Measurements from ENCODE around the gene MYO5C. TPM values are rescaled to one million over a fixed set of nuclear protein-coding genes. Genes with fewer than 3 reads are reported as not detected.
"Not testable (repeated sequence)": the region's sequence is repeated elsewhere in the genome, so short reads cannot be mapped to it uniquely, and the experiment has no call there.

Gene MYO5C
- total RNA-seq, 1 donor from 2014 or later = 74.7 TPM

DNA sequence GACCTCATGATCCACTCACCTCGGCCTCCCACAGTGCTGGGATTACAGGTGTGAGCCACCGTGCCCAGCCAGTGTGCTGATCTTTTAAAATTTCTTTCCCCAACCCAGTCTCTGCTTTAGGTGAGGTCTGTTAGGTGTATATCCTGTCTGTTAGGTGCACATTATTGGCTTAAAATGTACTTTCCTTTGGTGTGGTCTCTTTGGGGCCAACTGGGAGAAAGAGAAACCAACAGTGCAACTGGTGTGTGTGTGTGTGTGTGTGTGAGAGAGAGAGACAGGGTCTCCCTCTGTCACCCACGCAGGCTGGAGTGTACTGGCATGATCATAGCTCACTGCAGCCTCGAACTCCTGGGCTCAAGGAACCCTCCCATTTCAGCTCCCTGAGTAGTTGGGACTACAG lies 54.1 kb downstream of the MYO5C start:
- DNase-seq (no peak), ATAC-seq (no peak)
- Histone ChIP-seq H3K36me3 (peaks cover 37% of the 10 kb centered on the region), H3K9me3 (no peaks in the 10 kb centered on the region), H3K4me3 (no peak overlapping the region), H3K27ac (no peak overlapping the region), H3K27me3 (ENCODE audit: low read depth) (no peaks in the 10 kb centered on the region), H3K4me1 (no peaks in the 10 kb centered on the region)
- intact Hi-C loops (cut with DNase I) = no loop called here
- TF ChIP-seq, protein P1, sequence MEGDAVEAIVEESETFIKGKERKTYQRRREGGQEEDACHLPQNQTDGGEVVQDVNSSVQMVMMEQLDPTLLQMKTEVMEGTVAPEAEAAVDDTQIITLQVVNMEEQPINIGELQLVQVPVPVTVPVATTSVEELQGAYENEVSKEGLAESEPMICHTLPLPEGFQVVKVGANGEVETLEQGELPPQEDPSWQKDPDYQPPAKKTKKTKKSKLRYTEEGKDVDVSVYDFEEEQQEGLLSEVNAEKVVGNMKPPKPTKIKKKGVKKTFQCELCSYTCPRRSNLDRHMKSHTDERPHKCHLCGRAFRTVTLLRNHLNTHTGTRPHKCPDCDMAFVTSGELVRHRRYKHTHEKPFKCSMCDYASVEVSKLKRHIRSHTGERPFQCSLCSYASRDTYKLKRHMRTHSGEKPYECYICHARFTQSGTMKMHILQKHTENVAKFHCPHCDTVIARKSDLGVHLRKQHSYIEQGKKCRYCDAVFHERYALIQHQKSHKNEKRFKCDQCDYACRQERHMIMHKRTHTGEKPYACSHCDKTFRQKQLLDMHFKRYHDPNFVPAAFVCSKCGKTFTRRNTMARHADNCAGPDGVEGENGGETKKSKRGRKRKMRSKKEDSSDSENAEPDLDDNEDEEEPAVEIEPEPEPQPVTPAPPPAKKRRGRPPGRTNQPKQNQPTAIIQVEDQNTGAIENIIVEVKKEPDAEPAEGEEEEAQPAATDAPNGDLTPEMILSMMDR (IDR thresholded peaks at IDR 0.05) = no peak

- Histone ChIP-seq H3K4me3 (no peak overlapping the region), H3K27ac (no peak overlapping the region), H3K36me3 (peaks cover 44% of the 10 kb centered on the region), H3K9me3 (no peaks in the 10 kb centered on the region), H3K27me3 (ENCODE audit: low read depth) (no peaks in the 10 kb centered on the region), H3K4me1 (no peaks in the 10 kb centered on the region)
- TF ChIP-seq, protein P1 (IDR thresholded peaks at IDR 0.05) = no peak
- intact Hi-C loops (cut with DNase I) = no loop called here
- ATAC-seq (no peak), DNase-seq (no peak)
These were observed 55.4 kb downstream of the MYO5C start for GRCh38 chr15:52240166-52240565.

GRCh38 chr15:52238989-52239525 lies 56.5 kb downstream of the MYO5C start:
- H3K27ac ChIP-seq; H3K9me3 ChIP-seq; ATAC-seq; H3K4me3 ChIP-seq; H3K4me1 ChIP-seq; H3K27me3 ChIP-seq (ENCODE audit: low read depth); DNase-seq; intact Hi-C loops (cut with DNase I): not testable (repeated sequence)
- H3K36me3 ChIP-seq = peaks cover 49% of the 10 kb centered on the region

DNA sequence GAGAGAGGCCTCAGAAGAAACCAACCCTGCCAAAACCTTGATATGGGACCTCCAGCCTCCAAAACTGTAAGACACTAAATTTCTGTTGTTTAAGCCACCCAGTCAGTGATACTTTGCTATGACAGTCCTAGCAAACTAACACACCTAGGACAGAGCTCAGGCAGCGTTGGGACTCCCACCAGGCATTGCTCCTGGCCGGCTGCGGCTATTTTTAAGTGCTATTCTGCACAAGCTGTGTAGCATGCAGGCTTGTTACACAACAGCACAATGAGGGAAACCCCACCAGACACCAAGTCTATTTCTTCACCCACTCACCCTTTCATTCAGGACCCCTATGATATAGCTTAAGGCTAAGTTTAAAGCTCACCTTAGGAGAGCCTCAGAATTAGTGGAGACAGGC lies 57.5 kb downstream of the MYO5C start:
- TF ChIP-seq, protein P1 (IDR thresholded peaks at IDR 0.05) = no peak
- peaks cover 47% of the 10 kb centered on the region for H3K36me3 ChIP-seq
- DNase-seq = no peak
- intact Hi-C loops (cut with DNase I) = no loop called here
- no peak overlapping the region for H3K27ac ChIP-seq
- ATAC-seq = no peak
- no peaks in the 10 kb centered on the region for H3K27me3 ChIP-seq (ENCODE audit: low read depth)
- no peak overlapping the region for H3K4me3 ChIP-seq
- H3K4me1 ChIP-seq = no peaks in the 10 kb centered on the region
- H3K9me3 ChIP-seq = no peaks in the 10 kb centered on the region

DNA sequence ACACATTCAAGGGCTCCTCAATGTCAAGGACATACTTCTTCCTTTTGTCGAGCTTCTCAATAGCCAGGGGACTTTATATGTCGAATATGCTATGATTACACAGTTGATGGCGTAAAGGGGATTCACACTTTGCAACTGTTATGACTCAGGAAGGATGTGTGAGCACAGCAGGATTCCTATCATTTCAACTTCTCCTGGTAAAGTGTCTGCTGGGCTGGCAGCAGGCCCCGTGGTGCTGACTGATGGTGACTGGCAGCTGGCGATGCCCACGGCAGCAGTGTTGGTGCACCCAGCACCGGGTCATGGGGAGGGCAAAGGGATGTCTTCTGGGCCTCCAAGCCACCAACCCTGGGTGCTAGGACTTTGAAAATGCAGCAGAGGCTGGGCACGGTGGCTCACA lies 59.6 kb downstream of the MYO5C start:
- ATAC-seq (peak in 1 of 2 donors; percentile 29), DNase-seq (no peak)
- TF ChIP-seq, protein P1 (IDR thresholded peaks at IDR 0.05) = no peak
- Histone ChIP-seq H3K27ac (no peak overlapping the region), H3K4me3 (no peak overlapping the region), H3K9me3 (no peaks in the 10 kb centered on the region), H3K36me3 (peaks cover 44% of the 10 kb centered on the region), H3K4me1 (no peaks in the 10 kb centered on the region), H3K27me3 (ENCODE audit: low read depth) (no peaks in the 10 kb centered on the region)
- intact Hi-C loops (cut with DNase I) = no loop called here

GRCh38 chr15:52234596-52235541 lies 60.7 kb downstream of the MYO5C start:
- TF ChIP-seq, protein P1 (IDR thresholded peaks at IDR 0.05) = no peak
- Histone ChIP-seq H3K36me3 (peaks cover 45% of the 10 kb centered on the region), H3K27ac (no peak overlapping the region), H3K4me1 (no peaks in the 10 kb centered on the region), H3K27me3 (ENCODE audit: low read depth) (no peaks in the 10 kb centered on the region), H3K4me3 (no peak overlapping the region), H3K9me3 (no peaks in the 10 kb centered on the region)
- DNase-seq (no peak), ATAC-seq (peak in 1 of 2 donors; percentile 20)
- intact Hi-C loops (cut with DNase I) = no loop called here

All from lower lobe of right lung (tissue), 2 donors.